HepG2 (cell line): ENCODE data around the gene TNFAIP8L3. TPM values are rescaled to one million over a fixed set of nuclear protein-coding genes. Genes with fewer than 3 reads are reported as not detected.

Experiments
- ATAC-seq: fragments of 200-7000 bp; cut with Tn5 transposase; 3 replicates; pipeline ENCODE4 v1.9.1; 2020; ENCODE audit warnings: mild to moderate bottlenecking, moderate library complexity
- BruUV-seq: library from RNA; stranded (reverse); fragments of 400-500 nt; replicated peaks from 2 replicates; lab custom pipeline; 2021; lab: Mats Ljungman, UMichigan
- CTCF ChIA-PET: fragments of 300-600 bp; formaldehyde crosslinking; extraction: SDS; loops from one replicate; lab custom pipeline; 2021; ENCODE audit warnings: low total read pairs, inconsistent platforms, low intra/inter-chr PET ratio; lab: Yijun Ruan, JAX
- POLR2A ChIA-PET: fragments of 350-600 bp; sonication (Branson Sonifier 250); formaldehyde crosslinking; loops from one replicate; lab custom pipeline; 2020; ENCODE audit warnings: antibody characterized with exemption, inconsistent platforms; lab: Yijun Ruan, JAX
- DNase-seq: peaks from one replicate; pipeline ENCODE4 v3.0.0-alpha.2; 2015; ENCODE audit warnings: low spot score
- FAIRE-seq: peaks from 3 replicates; lab custom pipeline; 2011; peaks lifted over from hg19 to GRCh38; lab: Jason Lieb, UNC
- H2AFZ ChIP-seq: one replicate; pipeline ENCODE4 v1.6.1; 2011; ENCODE audit warnings: low read length, inconsistent platforms
- H3K27ac ChIP-seq: fragments of 300-600 bp; 3 replicates; pipeline ENCODE4 v1.8.0; 2011; ENCODE audit warnings: mixed run types, mild to moderate bottlenecking, mixed read lengths, low read length, inconsistent platforms; ENCODE audit not compliant: insufficient read depth; ENCODE audit errors: extremely low read length
- H3K27me3 ChIP-seq, 2 experiments: fragments of 200-600 bp in 1 of 2; 2 replicates in 1 of 2; 3 replicates in 1 of 2; pipeline versions ENCODE4 v1.6.0 to v1.8.0; 2011; ENCODE audit warnings: low read length in 2 of 2, mild to moderate bottlenecking in 2 of 2, moderate library complexity in 2 of 2, inconsistent platforms in 1 of 2; ENCODE audit not compliant: insufficient read depth in 2 of 2, control insufficient read depth in 1 of 2
- H3K36me3 ChIP-seq, 2 experiments: fragments of 200-600 bp in 1 of 2; replicated peaks in 1 of 2; 2 replicates in 1 of 2; 3 replicates in 1 of 2; pipeline versions ENCODE4 v1.5.1 to v1.8.0; 2011; ENCODE audit warnings: low read length in 2 of 2, inconsistent platforms in 1 of 2; ENCODE audit not compliant: insufficient read depth in 2 of 2, control insufficient read depth in 1 of 2
- H3K4me1 ChIP-seq: 2 replicates; pipeline ENCODE4 v1.5.1; 2012; ENCODE audit warnings: low read length, inconsistent platforms; ENCODE audit not compliant: insufficient read depth
- H3K4me2 ChIP-seq: 2 replicates; pipeline ENCODE4 v1.6.0; 2011; ENCODE audit warnings: low read depth, low read length, inconsistent platforms
- H3K4me3 ChIP-seq, 3 experiments: fragments of 200-600 bp in 1 of 3; sonication (generic), shearing (Covaris generic) in 1 of 3; replicated peaks in 1 of 3; 2 replicates each; pipeline ENCODE4 v1.5.1; 2011 to 2016; ENCODE audit warnings: low read length in 3 of 3, inconsistent platforms in 2 of 3, low read depth in 2 of 3, mild to moderate bottlenecking in 2 of 3, control low read depth in 1 of 3, mixed read lengths in 1 of 3; ENCODE audit not compliant: insufficient read depth in 1 of 3
- H3K79me2 ChIP-seq: one replicate; pipeline ENCODE4 v1.6.1; 2011; ENCODE audit warnings: low read length, inconsistent platforms; ENCODE audit not compliant: insufficient read depth
- H3K9ac ChIP-seq: 2 replicates; pipeline ENCODE4 v1.6.0; 2011; ENCODE audit warnings: mild to moderate bottlenecking, low read depth, low read length, inconsistent platforms; ENCODE audit not compliant: insufficient read depth
- H3K9me3 ChIP-seq: 2 replicates; pipeline ENCODE4 v1.5.1; 2012; ENCODE audit warnings: mild to moderate bottlenecking, low read length
- H4K20me1 ChIP-seq: 2 replicates; pipeline ENCODE4 v1.6.0; 2011; ENCODE audit warnings: inconsistent platforms, mild to moderate bottlenecking, low read length, moderate library complexity; ENCODE audit not compliant: insufficient read depth
- ARID5B ChIP-seq: IDR thresholded peaks from 2 replicates; pipeline ENCODE4 v1.4.0; 2020; ENCODE audit warnings: mild to moderate bottlenecking, missing genetic modification reagents
- ASH2L ChIP-seq: fragments of 300-600, 200-600 bp; sonication (generic); IDR thresholded peaks from 2 replicates; pipeline ENCODE4 v1.7.0; 2017; ENCODE audit warnings: low read depth, mild to moderate bottlenecking, moderate library complexity, mixed read lengths, low read length; ENCODE audit not compliant: insufficient read length
- GTF2F1 ChIP-seq: fragments of 150-350 bp; IDR thresholded peaks from 2 replicates; pipeline ENCODE4 v1.6.1; 2014; ENCODE audit warnings: low read length
- HNRNPLL ChIP-seq: fragments of 200-400 bp; formaldehyde crosslinking; IDR thresholded peaks from 2 replicates; pipeline ENCODE4 v1.6.1; 2017; ENCODE audit warnings: mild to moderate bottlenecking, low read depth, low read length; ENCODE audit not compliant: poor library complexity, severe bottlenecking
- MIER3 ChIP-seq: IDR thresholded peaks from 2 replicates; pipeline ENCODE4 v1.6.1; 2016; ENCODE audit warnings: missing compliant biosample characterization, borderline replicate concordance
- MTA1 ChIP-seq: sonication (generic); formaldehyde crosslinking; IDR thresholded peaks from 2 replicates; pipeline ENCODE4 v1.4.0; 2020; ENCODE audit warnings: missing genetic modification reagents, mild to moderate bottlenecking, borderline replicate concordance
- SALL2 ChIP-seq: sonication (generic); formaldehyde crosslinking; IDR thresholded peaks from 2 replicates; pipeline ENCODE4 v1.8.1; 2023; ENCODE audit warnings: mild to moderate bottlenecking, missing genetic modification reagents, inconsistent platforms
- SNAPC5 ChIP-seq: sonication (generic); formaldehyde crosslinking; IDR thresholded peaks from 2 replicates; pipeline ENCODE4 v1.8.1; 2023; ENCODE audit warnings: mild to moderate bottlenecking, missing genetic modification reagents, borderline replicate concordance
- TEF ChIP-seq: sonication (generic); formaldehyde crosslinking; IDR thresholded peaks from 2 replicates; pipeline ENCODE4 v1.5.0; 2020; ENCODE audit warnings: missing genetic modification reagents
- ZBTB21 ChIP-seq: sonication (generic); formaldehyde crosslinking; IDR thresholded peaks from 2 replicates; pipeline ENCODE4 v1.4.0; 2020; ENCODE audit warnings: missing genetic modification reagents
- ZBTB3 ChIP-seq: sonication (generic); formaldehyde crosslinking; IDR thresholded peaks from 2 replicates; pipeline ENCODE4 v1.4.0; 2020; ENCODE audit warnings: low read depth, mild to moderate bottlenecking, moderate library complexity, missing genetic modification reagents, borderline replicate concordance
- ZNF768 ChIP-seq: sonication (generic); formaldehyde crosslinking; IDR thresholded peaks from 2 replicates; pipeline ENCODE4 v1.4.0; 2020; ENCODE audit warnings: missing genetic modification reagents
- ZSCAN12 ChIP-seq: sonication (generic); formaldehyde crosslinking; IDR thresholded peaks from 2 replicates; pipeline ENCODE4 v1.9.0; 2021; ENCODE audit warnings: mild to moderate bottlenecking, missing genetic modification reagents
- WGBS: methylation state at CpG from one replicate; pipeline ENCODE4 v1.1.6; 2017; ENCODE audit warnings: low lambda C conversion rate; 5-methylcytosine and 5-hydroxymethylcytosine counted together
- in situ Hi-C: cut with HindIII; loops from 2 replicates; pipeline ENCODE4 v1.10.0; 2017; ENCODE audit warnings: low pct_unique_long_range_greater_than_20kb; ENCODE audit not compliant: extremely low pct_ligation_motif_present
- intact Hi-C: fragments of 100-400 bp; cut with micrococcal nuclease; formaldehyde crosslinking; loops from one replicate; pipeline ENCODE4 v1.10.0; 2022; ENCODE audit not compliant: unreplicated experiment
- polyA plus RNA-seq, 8 experiments: library from polyadenylated mRNA; depleted of rRNA in 3 of 8; stranded (reverse) in 7 of 8; unstranded in 1 of 8; fragments of >200 nt; fragmentation: Illumina TruSeq in 4 of 8; extraction: Trizol in 4 of 8; gene quantifications; 2 replicates each; pipeline versions ENCODE4 v1.2.1 to v1.2.3, GENCODE V29; 2011 to 2016; ENCODE audit warnings: low read depth in 4 of 8, missing spikeins in 1 of 8, mixed read lengths in 1 of 8; ENCODE audit not compliant: insufficient read depth in 1 of 8
- total RNA-seq, 5 experiments: library from RNA; depleted of rRNA; stranded (reverse); fragments of >200 nt; fragmentation: Illumina TruSeq; extraction: Trizol; gene quantifications; 2 replicates each; pipeline ENCODE4 v1.2.3, GENCODE V29; 2016; ENCODE audit warnings: low read depth in 1 of 5
- TF ChIP-seq, protein P1 (sequence below): sonication (generic); formaldehyde crosslinking; IDR thresholded peaks from 2 replicates; pipeline ENCODE4 v1.5.1; 2020; ENCODE audit warnings: mild to moderate bottlenecking, missing genetic modification reagents, moderate library complexity

Gene TNFAIP8L3
- total and polyA plus RNA-seq, 2 of the 13 experiments (the other 11 are each of a cell fraction or from before 2014, with no cell fraction given), result 0.15 to 4.0 TPM

DNA sequence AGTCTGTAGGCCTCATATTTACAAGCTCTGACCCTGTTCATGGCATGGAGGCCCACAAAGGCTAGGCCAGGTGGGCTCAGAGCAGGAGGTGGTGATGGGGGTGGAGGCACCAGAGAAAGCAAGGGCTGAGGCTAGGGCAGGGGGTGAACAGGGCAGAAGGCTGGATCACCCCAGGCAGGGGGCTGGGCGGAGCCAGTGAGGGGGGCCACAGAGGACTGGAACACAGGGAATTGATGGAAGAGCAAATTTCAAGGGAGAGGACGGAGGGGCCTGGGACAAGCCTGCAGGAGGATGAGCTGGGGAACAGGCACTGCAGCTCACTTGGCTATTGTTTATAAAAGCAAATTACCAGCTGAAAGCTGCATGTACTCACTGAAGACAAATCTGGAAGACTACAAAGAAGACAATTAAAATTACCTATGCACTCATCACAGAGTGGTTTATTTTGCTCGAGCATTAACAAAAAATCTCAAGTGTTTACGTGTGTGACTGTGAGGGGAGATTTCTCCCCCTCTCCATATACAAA lies 11.0 kb downstream of the TNFAIP8L3 start (continued):
- no peak for TF ChIP-seq ARID5B (CRISPR knock-in tag)
- no peak for TF ChIP-seq GTF2F1
- TF ChIP-seq ZSCAN12, result no peak
- TF ChIP-seq ASH2L, result no peak
- no peak for TF ChIP-seq MIER3
- no peak for TF ChIP-seq ZBTB21 (CRISPR knock-in tag)
- TF ChIP-seq ZBTB3 (CRISPR knock-in tag), result no peak
- no peak for TF ChIP-seq SALL2 (CRISPR knock-in tag)
- no peak for TF ChIP-seq SNAPC5 (CRISPR knock-in tag)

DNA sequence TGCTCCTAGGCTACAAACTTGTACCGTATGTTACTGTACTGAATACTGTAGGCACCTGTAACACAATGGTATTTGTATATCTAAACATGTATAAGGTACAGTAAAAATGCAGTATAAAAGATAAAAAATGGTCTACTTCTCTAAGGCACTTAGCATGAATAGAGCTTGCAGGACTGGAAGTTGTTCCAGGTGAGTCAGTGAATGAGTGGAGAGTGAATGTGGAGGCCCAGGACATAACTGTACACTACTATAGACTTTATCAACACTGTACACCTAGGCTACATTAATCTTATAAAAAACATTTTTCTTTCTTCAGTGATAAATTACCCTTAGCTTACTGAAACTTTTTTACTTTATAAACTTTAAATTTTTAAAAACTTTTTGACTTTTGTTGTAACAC lies 12.5 kb downstream of the TNFAIP8L3 start:
- no peaks in the 10 kb centered on the region for H3K79me2 ChIP-seq
- TF ChIP-seq HNRNPLL (no peak), MTA1 (CRISPR knock-in tag) (no peak), TEF (CRISPR knock-in tag) (no peak), ZNF768 (no peak)
- TF ChIP-seq, protein P1, sequence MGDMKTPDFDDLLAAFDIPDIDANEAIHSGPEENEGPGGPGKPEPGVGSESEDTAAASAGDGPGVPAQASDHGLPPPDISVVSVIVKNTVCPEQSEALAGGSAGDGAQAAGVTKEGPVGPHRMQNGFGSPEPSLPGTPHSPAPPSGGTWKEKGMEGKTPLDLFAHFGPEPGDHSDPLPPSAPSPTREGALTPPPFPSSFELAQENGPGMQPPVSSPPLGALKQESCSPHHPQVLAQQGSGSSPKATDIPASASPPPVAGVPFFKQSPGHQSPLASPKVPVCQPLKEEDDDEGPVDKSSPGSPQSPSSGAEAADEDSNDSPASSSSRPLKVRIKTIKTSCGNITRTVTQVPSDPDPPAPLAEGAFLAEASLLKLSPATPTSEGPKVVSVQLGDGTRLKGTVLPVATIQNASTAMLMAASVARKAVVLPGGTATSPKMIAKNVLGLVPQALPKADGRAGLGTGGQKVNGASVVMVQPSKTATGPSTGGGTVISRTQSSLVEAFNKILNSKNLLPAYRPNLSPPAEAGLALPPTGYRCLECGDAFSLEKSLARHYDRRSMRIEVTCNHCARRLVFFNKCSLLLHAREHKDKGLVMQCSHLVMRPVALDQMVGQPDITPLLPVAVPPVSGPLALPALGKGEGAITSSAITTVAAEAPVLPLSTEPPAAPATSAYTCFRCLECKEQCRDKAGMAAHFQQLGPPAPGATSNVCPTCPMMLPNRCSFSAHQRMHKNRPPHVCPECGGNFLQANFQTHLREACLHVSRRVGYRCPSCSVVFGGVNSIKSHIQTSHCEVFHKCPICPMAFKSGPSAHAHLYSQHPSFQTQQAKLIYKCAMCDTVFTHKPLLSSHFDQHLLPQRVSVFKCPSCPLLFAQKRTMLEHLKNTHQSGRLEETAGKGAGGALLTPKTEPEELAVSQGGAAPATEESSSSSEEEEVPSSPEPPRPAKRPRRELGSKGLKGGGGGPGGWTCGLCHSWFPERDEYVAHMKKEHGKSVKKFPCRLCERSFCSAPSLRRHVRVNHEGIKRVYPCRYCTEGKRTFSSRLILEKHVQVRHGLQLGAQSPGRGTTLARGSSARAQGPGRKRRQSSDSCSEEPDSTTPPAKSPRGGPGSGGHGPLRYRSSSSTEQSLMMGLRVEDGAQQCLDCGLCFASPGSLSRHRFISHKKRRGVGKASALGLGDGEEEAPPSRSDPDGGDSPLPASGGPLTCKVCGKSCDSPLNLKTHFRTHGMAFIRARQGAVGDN, result no peak

More for the DNA sequence above, 12.5 kb downstream of the TNFAIP8L3 start:
- ATAC-seq (no peak), DNase-seq (no peak), FAIRE-seq (no peak)
- ChIA-PET POLR2A (no interaction called here), CTCF (no interaction called here)
- intact Hi-C loops, result no loop called here
- no peak overlapping the region for H3K27ac ChIP-seq
- H3K4me1 ChIP-seq, result no peaks in the 10 kb centered on the region
- 97% methylated on average over 1 of the region's 1 CpG for WGBS
- H3K36me3 ChIP-seq, result no peaks in the 10 kb centered on the region; a peak in 1 of 5 replicates
- no peaks in the 10 kb centered on the region for H3K27me3 ChIP-seq
- no peak overlapping the region for H3K4me2 ChIP-seq
- no peak overlapping the region for H3K9ac ChIP-seq
- in situ Hi-C loops, result no loop called here
- no peaks in the 10 kb centered on the region for H4K20me1 ChIP-seq
- no peak overlapping the region for H3K4me3 ChIP-seq
- no TSS peak for BruUV-seq
- H2AFZ ChIP-seq, result no peak overlapping the region
- no peaks in the 10 kb centered on the region for H3K9me3 ChIP-seq
